OCI-LY7 (cell line): ENCODE measurements around the gene ADAMTSL2. TPM values are rescaled to one million over a fixed set of nuclear protein-coding genes. Genes with fewer than 3 reads are reported as not detected.

ENCODE experiments used
- BruUV-seq: library from RNA; stranded (reverse); fragments of 400-500 nt; replicated peaks from 2 replicates; lab custom pipeline; 2021; lab: Mats Ljungman, UMichigan
- CTCF ChIA-PET: fragments of 300-600 bp; sonication (Branson Sonifier 250); formaldehyde crosslinking; loops from one replicate; lab custom pipeline; 2022; ENCODE audit warnings: antibody characterized with exemption; ENCODE audit not compliant: unreplicated experiment; lab: Charles Lee
- POLR2A ChIA-PET: fragments of 300-600 bp; sonication (Branson Sonifier 250); formaldehyde crosslinking; loops from one replicate; lab custom pipeline; 2022; ENCODE audit warnings: antibody characterized with exemption; lab: Charles Lee
- DNase-seq: peaks from one replicate; pipeline ENCODE4 v3.0.0-alpha.2; 2015; ENCODE audit warnings: low spot score
- H2AFZ ChIP-seq: fragments of 200-600 bp; sonication (generic), shearing (Covaris generic); 2 replicates; pipeline ENCODE4 v1.6.1; 2014; ENCODE audit warnings: mild to moderate bottlenecking, antibody characterized with exemption, low read length, moderate library complexity
- H3K27ac ChIP-seq: fragments of 200-600 bp; sonication (generic); 2 replicates; pipeline ENCODE4 v1.5.1; 2014; ENCODE audit warnings: mixed run types, low read depth, mild to moderate bottlenecking, moderate library complexity, low read length, inconsistent platforms; ENCODE audit not compliant: poor library complexity, severe bottlenecking
- H3K36me3 ChIP-seq: fragments of 200-600 bp; sonication (generic); 2 replicates; pipeline ENCODE4 v1.6.1; 2014; ENCODE audit warnings: mild to moderate bottlenecking, antibody characterized with exemption, low read length, moderate library complexity, mixed read lengths; ENCODE audit not compliant: insufficient read depth
- H3K4me1 ChIP-seq: fragments of 200-600 bp; sonication (generic); 2 replicates; pipeline ENCODE4 v1.5.1; 2014; ENCODE audit warnings: mild to moderate bottlenecking, low read length; ENCODE audit not compliant: insufficient read depth, poor library complexity, severe bottlenecking
- H3K4me2 ChIP-seq: fragments of 200-600 bp; sonication (generic); 2 replicates; pipeline ENCODE4 v1.6.1; 2014; ENCODE audit warnings: mild to moderate bottlenecking, low read length
- H3K4me3 ChIP-seq: fragments of 200-600 bp; sonication (generic); 2 replicates; pipeline ENCODE4 v1.5.1; 2014; ENCODE audit warnings: mild to moderate bottlenecking, low read depth, low read length; ENCODE audit not compliant: poor library complexity, severe bottlenecking
- H3K79me2 ChIP-seq: fragments of 200-600 bp; sonication (generic); 2 replicates; pipeline ENCODE4 v1.6.1; 2016; ENCODE audit warnings: low read depth, mild to moderate bottlenecking, low read length, moderate library complexity, mixed read lengths; ENCODE audit not compliant: insufficient read depth
- H3K9me2 ChIP-seq: fragments of 200-600 bp; sonication (generic); 2 replicates; pipeline ENCODE4 v1.6.1; 2016; ENCODE audit warnings: mild to moderate bottlenecking, low read length, mixed read lengths; ENCODE audit not compliant: insufficient read depth
- H3K9me3 ChIP-seq: fragments of 200-600 bp; sonication (generic); 2 replicates; pipeline ENCODE4 v1.6.1; 2014; ENCODE audit warnings: mild to moderate bottlenecking, mixed run types, low read length, mixed read lengths
- H4K20me1 ChIP-seq: fragments of 200-600 bp; sonication (generic); 2 replicates; pipeline ENCODE4 v1.6.1; 2014; ENCODE audit warnings: mild to moderate bottlenecking, antibody characterized with exemption, low read length, moderate library complexity, mixed read lengths; ENCODE audit not compliant: insufficient read depth
- EZH2phosphoT487 ChIP-seq: fragments of 200-600 bp; sonication (generic); IDR thresholded peaks from 2 replicates; pipeline ENCODE4 v1.6.1; 2018; ENCODE audit warnings: low read depth, borderline replicate concordance, mild to moderate bottlenecking, mixed run types, antibody characterized with exemption, low read length, moderate library complexity, mixed read lengths
- intact Hi-C: fragments of 100-400 bp; cut with micrococcal nuclease; formaldehyde crosslinking; loops from one replicate; pipeline ENCODE4 v1.10.0; 2022; ENCODE audit not compliant: unreplicated experiment
- total RNA-seq, 2 experiments: library from RNA; depleted of rRNA in 1 of 2; stranded (reverse); fragments of >200 nt in 1 of 2; shearing (Covaris generic) in 1 of 2; gene quantifications; 2 replicates each; pipeline ENCODE4 v1.2.3, GENCODE V29; 2014 to 2022
- TF ChIP-seq, protein P1 (sequence below): fragments of 200-600 bp; sonication (generic); conservative IDR thresholded peaks from 2 replicates; pipeline ENCODE4 v1.5.1; 2014; ENCODE audit warnings: mild to moderate bottlenecking, antibody characterized with exemption, low read length, moderate library complexity, mixed read lengths

The ADAMTSL2 gene
- total RNA-seq, 2 experiments from 2014 or later, result 0.88 TPM; not detected in 1

GRCh38 chr9:133499132-133499891, 35.2 kb upstream of the ADAMTSL2 start:
- Histone ChIP-seq H4K20me1 (no peaks in the 10 kb centered on the region), H3K4me3 (no peak overlapping the region), H3K27ac (no peak overlapping the region), H3K36me3 (no peaks in the 10 kb centered on the region), H3K4me1 (no peaks in the 10 kb centered on the region), H3K9me2 (no peaks in the 10 kb centered on the region), H2AFZ (no peak overlapping the region), H3K4me2 (no peak overlapping the region), H3K9me3 (0 out of 2 replicates have a peak, but pooled peaks cover 14% of the 10 kb centered on the region), H3K79me2 (no peaks in the 10 kb centered on the region)
- TF ChIP-seq EZH2phosphoT487, result no peak
- TF ChIP-seq, protein P1, sequence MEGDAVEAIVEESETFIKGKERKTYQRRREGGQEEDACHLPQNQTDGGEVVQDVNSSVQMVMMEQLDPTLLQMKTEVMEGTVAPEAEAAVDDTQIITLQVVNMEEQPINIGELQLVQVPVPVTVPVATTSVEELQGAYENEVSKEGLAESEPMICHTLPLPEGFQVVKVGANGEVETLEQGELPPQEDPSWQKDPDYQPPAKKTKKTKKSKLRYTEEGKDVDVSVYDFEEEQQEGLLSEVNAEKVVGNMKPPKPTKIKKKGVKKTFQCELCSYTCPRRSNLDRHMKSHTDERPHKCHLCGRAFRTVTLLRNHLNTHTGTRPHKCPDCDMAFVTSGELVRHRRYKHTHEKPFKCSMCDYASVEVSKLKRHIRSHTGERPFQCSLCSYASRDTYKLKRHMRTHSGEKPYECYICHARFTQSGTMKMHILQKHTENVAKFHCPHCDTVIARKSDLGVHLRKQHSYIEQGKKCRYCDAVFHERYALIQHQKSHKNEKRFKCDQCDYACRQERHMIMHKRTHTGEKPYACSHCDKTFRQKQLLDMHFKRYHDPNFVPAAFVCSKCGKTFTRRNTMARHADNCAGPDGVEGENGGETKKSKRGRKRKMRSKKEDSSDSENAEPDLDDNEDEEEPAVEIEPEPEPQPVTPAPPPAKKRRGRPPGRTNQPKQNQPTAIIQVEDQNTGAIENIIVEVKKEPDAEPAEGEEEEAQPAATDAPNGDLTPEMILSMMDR, result no peak
- DNase-seq, result no peak
- ChIA-PET CTCF (interaction anchor here (0.6 to 1.0 kb wide), 2 partner anchors 40 to 57 kb away, joined by 3 to 4 read pairs; partner anchors contain the start of gene CACFD1), POLR2A (no interaction called here)
- BruUV-seq, result no TSS peak
- intact Hi-C loops, result no loop called here

DNA sequence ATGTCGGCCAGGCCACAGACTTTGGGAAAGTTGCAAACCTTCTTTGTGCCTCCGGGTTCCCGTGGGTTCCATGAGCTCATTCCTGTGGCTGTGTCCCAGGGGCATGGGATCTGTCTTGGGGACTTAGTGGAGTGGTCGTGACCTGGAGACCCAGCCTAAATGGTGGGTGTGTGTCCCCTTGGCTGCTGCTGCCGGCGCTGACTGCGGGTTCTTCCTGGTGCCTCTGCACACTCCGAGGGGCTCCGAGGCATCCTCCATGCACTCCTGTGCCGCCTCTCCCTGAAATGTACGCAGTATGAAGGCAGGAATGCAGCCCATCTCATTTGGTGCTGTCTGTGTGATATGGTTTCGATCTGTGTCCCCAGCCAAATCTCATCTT, 34.6 kb upstream of the ADAMTSL2 start:
- Histone ChIP-seq H2AFZ (no peak overlapping the region), H3K4me3 (no peak overlapping the region), H3K27ac (no peak overlapping the region), H3K4me2 (no peak overlapping the region), H3K9me2 (no peaks in the 10 kb centered on the region), H3K9me3 (0 out of 2 replicates have a peak, but pooled peaks cover 14% of the 10 kb centered on the region), H3K4me1 (no peaks in the 10 kb centered on the region), H3K36me3 (no peaks in the 10 kb centered on the region), H3K79me2 (no peaks in the 10 kb centered on the region), H4K20me1 (no peaks in the 10 kb centered on the region)
- DNase-seq, result no peak
- BruUV-seq, result no TSS peak
- CTCF ChIA-PET, result interaction anchor here (0.6 to 1.0 kb wide), 2 partner anchors 40 to 56 kb away, joined by 3 to 4 read pairs; partner anchors contain the start of gene CACFD1
- TF ChIP-seq, protein P1, result no peak
- intact Hi-C loops, result no loop called here
- POLR2A ChIA-PET, result no interaction called here

- Histone ChIP-seq H3K79me2 (no peaks in the 10 kb centered on the region), H3K4me1 (no peaks in the 10 kb centered on the region), H3K36me3 (no peaks in the 10 kb centered on the region), H4K20me1 (no peaks in the 10 kb centered on the region), H2AFZ (no peak overlapping the region), H3K4me3 (no peak overlapping the region), H3K9me3 (0 out of 2 replicates have a peak, but pooled peaks cover 14% of the 10 kb centered on the region), H3K9me2 (no peaks in the 10 kb centered on the region), H3K27ac (no peak overlapping the region), H3K4me2 (no peak overlapping the region)
- POLR2A ChIA-PET, result no interaction called here
- CTCF ChIA-PET, result no interaction called here
- BruUV-seq, result no TSS peak
- DNase-seq, result no peak
- intact Hi-C loops, result no loop called here
- TF ChIP-seq EZH2phosphoT487, result no peak
- TF ChIP-seq, protein P1, result no peak
Measured at GRCh38 chr9:133502112-133502511, 32.4 kb upstream of the ADAMTSL2 start.
